HuH-7.5 (cell line): ENCODE measurements around the gene TOMM22.

Experiments used
- DNase-seq: peaks from one replicate; pipeline ENCODE4 v3.0.0; 2011; ENCODE audit warnings: low spot score

Gene TOMM22

GRCh38 chr22:38733724-38734381 lies 52.1 kb downstream of the TOMM22 start:
- no peak for DNase-seq

- DNase-seq = no peak
Measured at GRCh38 chr22:38734421-38735100, 52.8 kb downstream of the TOMM22 start.
